Central memory CD4-positive, alpha-beta T cell (primary cell): ENCODE data around the gene RDH13.
"Not testable (repeated sequence)": the region's sequence is repeated elsewhere in the genome, so short reads cannot be mapped to it uniquely, and the experiment has no call there.

Experiments
- DNase-seq: peaks from one replicate; pipeline ENCODE4 v3.0.0; 2022
- total RNA-seq, 3 experiments: gene quantifications; one replicate each; lab custom pipeline; 2026; lab: John Stamatoyannopoulos, UW

RDH13 gene, protein sequence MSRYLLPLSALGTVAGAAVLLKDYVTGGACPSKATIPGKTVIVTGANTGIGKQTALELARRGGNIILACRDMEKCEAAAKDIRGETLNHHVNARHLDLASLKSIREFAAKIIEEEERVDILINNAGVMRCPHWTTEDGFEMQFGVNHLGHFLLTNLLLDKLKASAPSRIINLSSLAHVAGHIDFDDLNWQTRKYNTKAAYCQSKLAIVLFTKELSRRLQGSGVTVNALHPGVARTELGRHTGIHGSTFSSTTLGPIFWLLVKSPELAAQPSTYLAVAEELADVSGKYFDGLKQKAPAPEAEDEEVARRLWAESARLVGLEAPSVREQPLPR
- 11.0 to 28.0 (median 11.6) reads per million in 3 experiments for total RNA-seq

DNA sequence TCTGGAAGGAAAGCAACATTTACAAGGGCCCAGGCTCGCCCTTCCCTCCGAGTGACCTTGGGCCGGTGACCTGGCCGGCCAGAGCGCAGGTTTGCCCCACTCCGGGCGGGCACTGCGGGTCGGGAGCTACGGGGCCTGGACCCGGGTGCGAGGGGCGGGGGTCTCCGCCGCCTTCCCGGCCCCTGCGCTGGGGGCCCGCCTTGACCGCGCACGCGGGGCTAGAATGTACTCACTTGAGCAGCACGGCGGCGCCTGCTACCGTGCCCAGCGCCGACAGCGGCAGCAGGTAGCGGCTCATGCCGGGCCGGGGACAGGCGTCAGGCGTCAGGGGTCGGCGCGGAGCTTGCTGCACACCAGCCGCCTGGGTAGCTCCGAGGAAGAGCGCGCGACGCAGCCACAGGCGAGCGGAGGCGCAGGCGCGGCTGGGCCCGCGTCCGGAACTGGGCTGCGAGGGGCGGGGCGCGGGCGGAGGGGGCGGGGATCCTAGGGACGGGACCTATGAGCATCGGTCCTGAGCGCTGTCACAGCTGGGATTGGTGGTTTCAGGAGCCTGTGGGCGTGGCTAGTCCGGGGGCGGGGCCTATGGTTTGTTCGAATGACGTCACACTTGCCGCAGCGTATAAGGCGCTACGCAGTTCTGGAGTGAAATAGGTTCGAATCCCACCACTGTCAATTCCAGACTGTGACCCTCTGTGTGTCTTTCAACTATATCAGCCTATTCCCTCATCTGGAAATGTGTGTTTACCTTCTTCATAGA is at the start of gene RDH13:
RDH13 (minus strand) TSS at position 414 of the 757 bp plus-strand sequence; CDS start at position 298, 116 bp downstream.
- peak; percentile 96 for DNase-seq

DNA sequence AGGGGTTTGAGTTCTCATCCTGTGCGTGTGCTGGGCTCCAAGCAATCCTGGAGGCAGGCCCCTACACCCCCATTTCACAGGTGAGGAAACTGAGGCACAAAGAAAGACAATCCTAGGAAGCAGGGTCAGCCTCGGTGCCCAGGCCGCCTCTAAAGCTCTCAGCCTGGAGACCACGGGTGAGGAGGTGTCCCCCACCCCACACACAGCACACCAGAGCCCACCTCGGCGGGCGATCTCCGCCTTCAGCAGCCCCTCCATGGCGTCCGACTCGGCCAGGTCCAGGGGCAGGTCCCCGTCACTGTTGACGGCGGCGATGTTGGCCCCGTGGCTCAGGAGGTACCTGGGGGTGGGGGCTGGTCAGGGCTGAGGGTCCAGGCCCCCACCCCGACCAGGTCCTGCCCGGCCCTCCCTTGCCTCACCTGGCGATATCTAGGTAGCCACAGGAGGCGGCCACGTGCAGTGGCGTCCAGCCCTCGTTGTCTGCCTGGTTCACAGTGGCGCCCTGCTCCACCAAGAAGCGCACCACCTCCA is 49.4 kb upstream of the RDH13 start:
- no peak for DNase-seq

DNA sequence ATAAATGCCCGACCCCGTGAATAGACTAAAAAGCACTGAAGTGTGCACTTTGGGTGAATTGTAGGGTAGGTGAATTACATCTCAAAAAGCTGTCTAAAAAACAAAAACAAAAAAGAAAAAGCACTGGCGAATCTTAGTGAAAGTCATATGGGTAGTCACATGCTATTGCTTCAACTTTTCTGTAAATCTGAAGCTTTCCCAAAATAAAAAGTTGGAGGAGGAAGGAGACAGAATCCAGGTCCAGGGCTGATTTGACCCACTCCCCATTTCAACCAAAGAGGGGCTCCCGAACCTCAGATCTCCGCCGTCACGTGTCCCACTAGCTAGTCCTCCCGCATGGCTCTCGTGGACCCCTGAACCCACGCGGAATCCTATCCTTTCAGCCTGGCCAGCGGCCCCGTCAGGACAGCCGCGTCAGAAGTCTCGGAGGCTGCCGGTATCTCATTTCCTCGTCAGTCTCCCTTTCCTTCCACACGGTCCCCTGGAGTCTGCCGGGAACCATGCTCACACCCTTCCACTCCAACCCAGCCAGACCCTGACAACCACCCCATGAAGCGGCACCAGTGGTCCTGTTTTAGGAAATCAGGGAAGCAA is 48.4 kb upstream of the RDH13 start:
- no peak for DNase-seq

DNA sequence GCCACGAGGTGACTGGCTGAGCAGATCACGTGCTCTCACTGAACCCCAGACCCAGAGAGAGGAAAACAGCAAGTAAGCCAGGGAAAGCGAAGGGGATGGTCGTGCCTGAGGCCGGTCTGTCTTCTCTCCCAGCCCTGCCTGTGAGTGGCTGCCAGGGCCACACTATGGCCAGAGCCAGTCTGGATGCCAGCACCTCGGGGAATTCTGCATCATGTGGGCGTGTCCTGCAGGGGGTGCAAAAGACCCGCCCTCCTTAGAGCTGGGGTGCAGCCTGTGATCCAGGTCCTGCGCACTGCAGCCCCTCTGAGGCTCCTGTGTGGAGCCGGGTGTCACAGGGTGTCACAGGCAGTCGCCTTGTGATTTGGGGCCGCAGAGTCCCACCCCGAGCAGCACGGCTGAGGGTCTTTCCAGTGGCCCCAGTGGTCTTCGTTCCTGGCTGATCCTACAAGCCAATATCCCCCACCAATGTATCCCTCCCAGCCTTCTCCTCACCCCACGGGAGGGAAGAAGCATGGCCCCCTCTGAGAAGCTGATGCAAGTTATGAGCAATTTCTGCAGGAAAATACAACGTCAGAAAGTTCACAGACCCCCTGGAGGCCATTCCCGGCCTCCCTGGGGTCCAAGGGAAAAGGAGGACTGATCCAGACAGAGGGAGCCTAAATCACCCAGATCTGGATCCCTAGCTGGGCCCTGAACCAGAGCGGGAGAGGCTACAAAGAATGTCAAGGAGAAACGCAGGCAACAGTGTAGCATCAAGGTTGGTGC is 46.8 kb upstream of the RDH13 start:
- no peak for DNase-seq

DNA sequence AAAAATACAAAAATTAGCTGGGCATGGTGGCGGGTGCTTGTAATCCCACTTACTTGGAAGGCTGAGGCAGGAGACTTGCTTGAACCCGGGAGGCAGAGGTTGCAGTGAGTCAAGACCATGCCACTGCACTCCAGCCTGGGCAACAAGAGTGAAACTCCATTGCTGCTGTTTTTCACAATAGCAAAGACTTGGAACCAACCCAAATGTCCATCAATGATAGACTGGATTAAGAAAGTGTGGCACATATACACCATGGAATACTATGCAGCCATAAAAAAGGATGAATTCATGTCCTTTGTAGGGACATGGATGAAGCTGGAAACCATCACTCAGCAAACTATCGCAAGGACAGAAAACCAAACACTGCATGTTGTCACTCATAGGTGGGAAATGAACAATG is 44.3 kb upstream of the RDH13 start:
- DNase-seq = not testable (repeated sequence)

DNA sequence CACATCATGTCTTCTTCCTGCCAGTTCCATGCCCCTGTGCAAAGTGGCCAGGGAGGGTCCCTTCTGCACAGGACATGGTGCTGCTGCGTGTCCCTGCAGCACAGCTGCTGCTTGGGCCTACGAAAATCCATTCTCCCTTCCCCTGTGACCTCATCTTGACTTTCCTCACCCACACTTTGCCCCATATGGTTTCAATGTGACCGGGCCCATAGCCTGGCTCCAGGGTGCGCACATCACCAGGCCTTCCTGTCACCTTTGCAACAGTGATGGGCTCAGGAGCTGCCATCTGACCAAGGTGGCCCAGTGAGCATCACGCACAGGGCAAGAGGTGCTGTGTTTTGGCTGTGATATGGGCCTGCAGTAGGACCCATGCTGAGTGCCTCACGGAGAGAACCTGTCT is 43.6 kb upstream of the RDH13 start:
- DNase-seq = no peak

DNA sequence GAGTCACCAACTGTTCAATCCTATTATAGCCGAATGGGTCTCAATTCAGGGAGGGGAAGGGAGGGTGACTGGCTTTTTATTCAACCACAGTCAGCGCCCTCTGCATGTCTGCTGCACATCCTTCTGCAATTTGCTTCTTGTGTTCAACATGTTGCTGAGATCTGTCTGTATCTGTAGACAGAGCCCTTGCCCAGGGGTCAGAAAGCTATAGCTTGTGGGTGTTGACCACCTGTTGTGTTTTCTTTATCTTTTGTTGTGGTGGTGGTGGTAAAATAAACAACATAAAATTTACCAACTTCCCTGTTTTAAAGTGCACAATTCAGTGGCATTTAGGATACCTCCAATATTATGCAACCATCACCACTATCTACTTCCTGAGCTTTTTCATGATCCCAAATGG is 42.3 kb upstream of the RDH13 start:
- DNase-seq = no peak

DNA sequence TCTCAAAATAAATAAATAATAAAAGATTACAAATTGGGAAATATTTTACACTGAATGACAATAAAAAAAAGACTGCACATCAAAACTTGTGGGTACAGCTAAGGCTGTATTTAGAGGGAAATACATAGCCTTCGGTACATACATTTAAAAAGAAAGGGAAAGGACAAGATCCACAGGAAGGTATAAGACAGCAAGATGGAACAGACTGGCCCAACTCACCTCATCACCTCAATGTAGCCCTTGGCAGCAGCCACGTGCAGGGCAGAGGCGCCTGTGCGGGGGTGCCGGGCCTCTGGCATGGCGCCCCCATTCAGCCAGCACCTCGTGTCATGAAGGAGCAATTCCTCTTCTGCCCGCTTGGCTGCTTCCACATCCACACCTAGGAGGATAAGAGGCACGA is 40.2 kb upstream of the RDH13 start:
- DNase-seq = no peak

DNA sequence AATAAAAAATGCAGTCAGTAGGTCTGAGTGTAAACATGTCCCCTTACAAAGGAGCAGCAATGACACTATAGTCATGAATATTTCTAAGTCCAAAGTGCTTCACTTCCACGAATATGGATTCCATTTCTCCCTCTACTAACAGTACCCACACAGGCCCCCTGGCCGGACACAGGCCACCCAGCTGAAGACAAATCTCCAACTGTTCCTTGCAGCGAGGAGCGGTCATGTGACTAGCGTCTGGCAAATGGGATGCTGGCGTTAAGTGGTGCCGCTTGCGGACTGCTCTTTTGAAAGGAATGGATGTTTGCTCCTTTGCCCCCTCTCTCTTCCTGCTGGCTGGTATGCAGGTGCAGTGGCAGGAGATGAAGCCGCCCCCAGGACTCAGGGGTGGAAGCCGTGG is 38.3 kb upstream of the RDH13 start:
- no peak for DNase-seq

DNA sequence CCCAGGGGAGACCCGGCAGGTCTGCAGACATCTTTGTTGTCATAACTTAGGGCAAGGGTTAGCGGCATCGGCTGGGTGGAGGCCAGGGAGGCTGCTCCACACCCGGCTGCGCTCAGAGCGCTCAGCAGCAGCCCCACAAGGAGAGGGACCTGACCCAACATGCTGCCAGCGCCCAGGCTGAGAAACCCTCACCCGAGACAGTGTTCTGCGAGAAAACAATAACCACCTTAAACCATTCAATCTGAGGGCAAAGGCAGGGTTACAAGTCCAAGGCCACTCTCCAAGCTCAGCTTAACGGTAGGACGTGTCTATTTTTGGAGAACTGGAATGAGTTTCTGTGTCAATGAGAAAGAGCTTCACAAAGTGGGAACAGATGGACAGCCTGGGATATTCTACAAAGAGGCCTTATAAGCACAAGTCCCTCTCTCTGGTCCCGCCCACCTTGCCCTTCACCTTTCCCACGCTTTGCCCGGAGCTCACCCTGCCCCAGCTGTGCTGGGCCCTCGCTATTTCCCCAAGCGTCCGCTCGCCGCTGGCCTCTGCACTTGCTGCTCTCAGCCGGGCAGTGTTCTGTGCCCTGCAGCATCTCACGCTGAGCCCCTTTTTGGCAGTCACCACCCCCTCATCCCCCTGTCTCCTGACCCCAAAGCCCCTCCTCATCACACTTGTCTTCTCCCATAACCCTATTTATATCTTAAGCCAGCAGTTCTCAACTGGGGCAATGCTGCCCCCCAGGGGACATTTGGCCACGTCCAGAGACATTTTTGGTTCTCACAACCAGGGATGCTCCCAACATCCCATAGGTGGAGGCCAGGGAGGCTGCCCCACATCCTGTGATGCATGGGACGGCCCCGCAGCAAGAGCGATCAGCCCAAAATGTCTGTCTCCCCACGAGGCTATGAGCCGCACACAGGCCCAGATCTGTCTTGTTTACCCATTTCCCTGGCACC is 36.9 kb upstream of the RDH13 start:
- no peak for DNase-seq

DNA sequence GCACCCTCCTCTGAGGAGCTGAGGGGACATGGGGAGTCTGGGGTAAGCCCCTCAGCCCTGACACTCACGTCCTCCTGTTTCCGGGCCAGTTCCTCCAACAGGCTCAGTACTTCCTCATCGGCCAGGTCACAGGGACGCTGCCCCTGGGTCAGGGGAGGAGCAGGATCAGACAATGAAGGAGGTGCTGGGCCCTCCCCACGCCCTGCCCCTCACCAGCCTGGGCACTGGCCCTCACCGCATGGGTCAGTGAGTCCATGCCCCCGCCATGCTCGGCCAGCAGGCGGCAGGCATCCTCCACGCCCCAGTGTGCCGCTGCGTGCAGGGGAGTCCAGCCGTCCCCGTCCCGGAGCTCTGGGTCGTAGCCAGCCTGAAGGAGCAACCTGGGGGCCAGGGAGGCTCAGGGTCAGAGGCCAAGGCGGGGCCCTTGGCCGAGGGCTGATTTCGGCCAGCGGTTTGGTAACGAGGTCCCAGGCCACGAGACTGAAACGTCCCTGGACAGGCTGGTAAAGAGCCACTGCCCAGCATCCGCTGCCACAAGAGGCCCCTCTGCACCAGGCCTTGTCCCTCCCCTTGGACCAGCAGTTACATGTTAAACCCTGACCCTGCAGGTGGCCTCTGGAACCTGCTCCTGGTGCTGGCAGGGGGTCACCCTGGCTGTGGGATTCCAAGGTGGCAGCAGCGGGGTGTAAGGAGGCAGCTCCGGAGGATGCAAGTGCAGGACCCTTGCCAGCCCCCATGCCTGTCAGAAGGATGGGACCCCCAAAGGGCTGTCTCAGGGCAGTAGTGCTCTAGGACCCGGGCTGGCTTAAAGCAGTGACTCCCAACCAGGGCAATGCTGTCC is 36.0 kb upstream of the RDH13 start:
- DNase-seq = no peak

DNA sequence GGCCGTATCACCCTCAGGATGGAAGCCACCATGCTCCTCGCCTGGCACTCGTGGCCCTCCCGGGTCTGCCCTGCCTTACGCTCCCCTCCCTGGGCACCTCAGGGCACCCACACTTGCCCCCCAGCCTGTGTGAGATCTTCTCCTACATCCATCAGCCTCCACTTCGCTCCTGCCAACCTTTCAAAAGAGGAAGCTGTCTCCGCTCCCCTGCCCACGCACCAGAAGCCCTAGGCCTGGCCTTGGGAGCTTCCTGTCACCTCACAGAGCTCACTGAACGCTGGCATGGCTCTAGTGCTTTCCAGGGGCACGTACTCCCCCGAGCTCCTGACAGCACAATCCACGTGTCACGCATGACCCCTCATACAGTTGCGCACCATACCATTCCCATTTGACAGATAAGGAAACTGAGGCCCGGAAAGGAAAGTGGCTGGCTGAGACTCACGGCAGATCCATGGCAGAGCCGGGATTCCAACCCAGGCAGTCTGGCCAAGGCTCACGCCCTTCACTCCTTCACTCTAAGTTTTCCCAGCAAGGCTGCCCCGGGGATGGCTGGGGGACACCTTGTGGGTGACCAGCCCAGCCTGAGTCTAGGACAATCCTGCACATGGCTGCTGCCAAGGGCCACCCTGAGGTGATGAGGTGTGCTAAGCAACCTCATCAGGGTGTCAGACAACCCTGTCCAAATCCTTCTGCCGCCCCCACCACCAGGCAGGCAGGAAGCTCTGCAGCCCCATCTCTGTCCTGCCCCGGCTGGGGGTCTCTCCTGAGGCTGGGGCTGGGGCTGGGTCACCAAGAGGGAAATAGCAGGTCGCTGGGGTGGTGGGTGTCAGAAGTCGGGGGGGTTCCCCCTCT is 35.1 kb upstream of the RDH13 start:
- no peak for DNase-seq

DNA sequence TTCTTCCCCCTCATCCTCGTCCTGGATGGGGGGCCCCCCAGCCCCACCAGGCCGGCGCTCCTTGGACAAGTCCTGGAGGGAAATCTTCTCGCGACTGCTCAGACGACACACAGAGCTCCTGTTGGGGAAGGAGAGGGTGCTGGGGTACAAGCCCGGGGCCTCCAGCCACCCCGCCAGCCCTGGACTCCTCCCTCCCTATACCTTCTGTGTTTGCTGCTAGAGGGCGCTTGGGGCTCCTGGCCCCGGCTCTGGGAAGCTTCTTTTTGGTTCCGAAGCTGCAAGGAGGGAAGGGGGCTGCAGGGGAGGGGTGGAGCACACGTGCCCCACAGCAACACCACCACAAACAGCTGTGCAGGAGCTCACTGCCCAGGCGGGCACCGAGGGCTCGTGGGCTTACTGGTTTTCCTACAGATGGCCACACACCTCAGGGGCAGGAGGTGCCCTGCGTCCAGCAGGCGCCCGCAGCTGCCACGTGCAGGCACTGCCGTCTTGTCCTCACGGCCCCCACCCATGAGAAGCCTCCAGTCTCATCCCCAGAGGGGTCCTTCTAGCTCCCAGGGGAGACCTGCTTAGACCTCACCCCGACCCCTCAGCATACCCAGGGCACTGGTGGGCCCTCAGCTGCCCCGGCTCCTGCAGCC is 33.2 kb upstream of the RDH13 start:
- no peak for DNase-seq

DNA sequence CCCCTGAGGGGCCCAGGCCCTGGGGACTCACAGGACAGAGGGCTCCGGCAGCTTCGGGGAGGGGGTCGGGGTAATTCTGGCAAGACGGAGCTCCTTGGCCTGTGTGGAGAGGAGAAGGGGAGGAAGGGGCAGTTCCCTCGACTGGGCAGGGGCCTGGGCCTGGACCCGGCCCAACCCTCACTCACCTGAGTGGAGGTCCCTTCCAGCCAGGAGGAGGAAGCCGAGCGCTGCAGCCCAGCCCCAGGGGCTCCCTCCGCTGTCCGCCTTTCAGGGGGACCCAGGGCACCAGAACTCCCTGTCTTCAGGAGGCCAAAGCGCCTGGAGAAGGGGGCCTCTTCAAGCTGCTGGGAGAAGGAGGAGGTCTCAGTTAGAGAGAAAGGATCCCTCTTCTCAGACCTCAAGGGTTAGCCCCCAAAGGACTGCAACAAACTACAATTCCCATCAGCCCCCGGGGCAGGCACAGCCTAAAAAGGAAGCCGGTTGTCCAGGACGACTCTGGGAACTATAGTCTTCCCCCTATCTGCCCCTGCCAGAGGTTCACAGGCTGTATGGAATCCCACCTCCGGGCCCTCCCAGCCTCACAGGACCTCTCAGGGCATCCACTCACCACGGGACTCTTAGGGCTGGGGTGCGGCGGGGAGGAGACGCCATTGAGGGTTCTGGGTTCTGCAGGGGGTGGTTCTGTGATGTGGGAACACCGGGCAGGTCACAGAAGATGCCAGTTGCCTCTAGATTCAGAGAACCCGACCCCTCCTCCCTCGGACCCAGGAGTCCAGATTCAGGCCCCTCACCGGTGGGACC is 32.5 kb upstream of the RDH13 start:
- no peak for DNase-seq

DNA sequence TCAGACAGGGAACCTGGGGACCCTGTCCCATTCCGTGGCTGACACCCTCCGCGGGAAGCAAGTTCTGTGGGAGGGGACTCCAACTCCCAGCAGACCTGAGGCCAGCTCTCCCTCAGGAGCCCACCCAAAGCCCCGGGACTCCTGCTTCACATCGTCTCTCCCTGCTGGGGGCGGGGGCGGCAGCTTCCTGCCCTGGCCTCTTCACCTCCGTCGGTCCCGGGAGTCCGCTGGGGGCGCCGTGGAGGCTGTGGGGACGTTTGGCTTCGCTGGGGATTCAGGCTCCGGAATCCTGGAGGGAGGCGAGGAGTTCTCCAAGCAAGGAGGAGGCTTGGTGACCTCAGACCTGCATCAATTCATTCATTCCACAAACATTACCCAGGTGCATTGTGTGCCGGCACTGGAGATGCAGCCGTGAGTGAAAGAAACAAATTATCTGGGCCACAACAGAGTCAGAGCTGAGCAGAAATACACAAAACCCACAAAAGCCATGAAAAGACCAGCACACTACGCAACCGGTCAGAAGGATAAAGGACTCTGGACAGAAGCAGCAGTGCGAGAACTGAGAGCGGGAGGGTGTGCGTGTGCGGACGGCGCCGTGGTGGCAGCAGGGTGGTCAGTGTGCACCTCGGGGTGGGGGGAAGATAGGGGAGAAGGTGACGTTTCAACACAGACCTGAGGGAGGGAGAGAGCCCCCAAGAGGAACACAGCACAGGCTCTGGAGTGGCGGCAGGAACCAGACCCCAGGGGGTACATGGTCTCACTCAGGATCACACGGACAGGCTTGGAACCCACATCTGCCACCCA is 31.7 kb upstream of the RDH13 start:
- DNase-seq = no peak

DNA sequence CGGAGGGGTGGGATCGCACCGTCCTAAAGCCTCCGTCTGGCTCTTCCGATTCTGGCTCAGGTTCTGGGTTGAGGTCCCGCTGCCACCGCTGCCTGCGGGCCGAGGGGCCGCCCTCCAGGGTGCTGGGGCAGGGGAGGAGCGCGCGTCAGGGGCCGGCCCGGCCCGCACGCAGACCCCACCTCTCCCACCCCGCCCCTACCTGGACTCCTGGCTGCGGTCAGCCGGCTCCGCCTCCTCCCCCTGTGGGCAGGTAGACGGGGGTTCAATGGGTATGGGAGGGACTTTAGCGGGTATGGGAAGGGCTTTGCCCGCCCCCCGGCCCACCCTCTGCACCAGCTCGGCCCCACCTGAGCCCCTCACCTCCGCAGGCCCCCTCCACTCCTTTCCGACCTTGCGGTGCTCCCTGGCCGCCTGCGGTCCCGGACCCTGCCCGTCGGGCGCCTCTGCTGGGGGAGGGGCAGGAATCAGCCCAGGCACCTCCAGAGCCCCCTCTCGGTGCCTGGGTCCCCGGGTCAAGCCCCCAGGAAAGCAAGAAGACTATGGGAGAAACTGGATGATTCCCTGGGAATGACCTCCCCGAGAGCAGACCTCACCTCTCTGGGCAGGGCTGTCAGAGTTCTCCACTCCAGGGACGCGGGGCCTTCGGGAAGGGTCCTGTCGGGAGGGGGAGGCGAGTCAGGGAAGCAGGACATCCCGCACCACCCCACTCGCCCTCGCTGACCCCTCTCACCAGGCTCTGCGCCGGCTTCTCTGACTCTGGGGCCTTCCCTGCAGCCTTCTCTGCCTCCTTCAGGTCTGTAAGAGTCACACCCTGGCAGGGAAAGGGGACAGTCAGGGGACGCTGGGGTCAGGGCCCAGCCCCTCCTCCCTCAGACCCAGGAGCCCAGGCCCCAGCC is 29.7 kb upstream of the RDH13 start:
- no peak for DNase-seq
